ENCODE results near the gene TLE1.
A peak's percentile ranks its signal among the peaks of the same experiment; 100 is the strongest.

Gene TLE1

DNA sequence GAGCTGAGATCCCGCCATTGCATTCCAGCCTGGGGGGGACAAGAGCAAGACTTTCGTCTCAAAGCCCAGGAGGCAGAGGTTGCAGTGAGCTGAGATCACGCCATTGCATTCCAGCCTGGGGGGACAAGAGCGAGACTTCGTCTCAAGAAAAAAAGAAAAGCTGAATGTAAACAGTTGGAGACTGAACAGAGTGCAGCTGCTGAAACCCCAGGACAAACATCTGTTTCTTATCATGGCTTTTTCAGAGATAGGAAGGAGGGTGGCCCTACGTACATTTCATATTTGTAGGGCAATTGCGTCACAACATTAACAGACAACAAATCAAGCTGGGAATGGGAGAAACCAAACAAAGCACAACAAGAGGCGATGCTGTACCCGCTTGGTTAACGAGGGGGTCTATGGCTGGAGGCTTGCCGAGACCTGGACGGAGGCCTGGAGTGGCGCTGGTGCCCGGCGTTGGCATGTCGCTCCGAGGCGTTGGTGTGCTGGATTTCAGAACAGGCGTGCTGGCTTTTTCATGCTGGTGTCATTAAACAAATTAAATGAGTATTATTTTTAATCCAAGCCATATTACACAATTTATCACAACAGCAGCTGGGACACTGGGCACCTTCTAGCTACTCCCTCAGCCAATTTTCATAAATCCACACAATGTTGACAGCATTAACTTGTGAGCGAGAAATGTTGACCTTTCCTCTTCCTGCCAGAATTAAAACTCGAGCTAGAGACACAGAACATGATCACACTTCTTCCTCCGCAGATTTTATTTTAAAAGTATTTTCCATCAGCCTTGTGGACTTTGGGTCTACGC, 76.1 kb downstream of the TLE1 start:
- Histone ChIP-seq H2AFZ (ENCODE audit: low read length) (no peak overlapping the region), H3K36me3 (ENCODE audit: insufficient read depth, low read length) (peaks cover 15% of the 10 kb centered on the region; the same call in 1 of the 2 replicates), H3K79me2 (ENCODE audit: insufficient read depth, low read length) (no peaks in the 10 kb centered on the region), H3K4me3 (ENCODE audit: low read length, poor library complexity, severe bottlenecking) (no peak overlapping the region), H3K9me3 (ENCODE audit: insufficient read depth, low read depth, low read length) (no peaks in the 10 kb centered on the region), H4K20me1 (ENCODE audit: insufficient read depth, low read length, poor library complexity, severe bottlenecking) (no peaks in the 10 kb centered on the region), H3K9me2 (replicated peaks; ENCODE audit: low read depth, low read length) (no peaks in the 10 kb centered on the region), H3K4me1 (ENCODE audit: insufficient read depth, low read length, poor library complexity, severe bottlenecking) (peaks cover 31% of the 10 kb centered on the region), H3K9ac (ENCODE audit: low read depth, low read length, poor library complexity, severe bottlenecking) (no peak overlapping the region), H3K4me2 (ENCODE audit: low read depth, low read length, poor library complexity, severe bottlenecking) (no peak overlapping the region), H3K27me3 (ENCODE audit: insufficient read depth, low read length, poor library complexity, severe bottlenecking) (no peaks in the 10 kb centered on the region), H3F3A (ENCODE audit: low read depth) (0 out of 2 replicates have a peak, but pooled peaks cover 3% of the 10 kb centered on the region)
- TF ChIP-seq EZH2phosphoT487 (IDR thresholded peaks at IDR 0.05; ENCODE audit: borderline replicate concordance): no peak
- TF ChIP-seq, protein P1, sequence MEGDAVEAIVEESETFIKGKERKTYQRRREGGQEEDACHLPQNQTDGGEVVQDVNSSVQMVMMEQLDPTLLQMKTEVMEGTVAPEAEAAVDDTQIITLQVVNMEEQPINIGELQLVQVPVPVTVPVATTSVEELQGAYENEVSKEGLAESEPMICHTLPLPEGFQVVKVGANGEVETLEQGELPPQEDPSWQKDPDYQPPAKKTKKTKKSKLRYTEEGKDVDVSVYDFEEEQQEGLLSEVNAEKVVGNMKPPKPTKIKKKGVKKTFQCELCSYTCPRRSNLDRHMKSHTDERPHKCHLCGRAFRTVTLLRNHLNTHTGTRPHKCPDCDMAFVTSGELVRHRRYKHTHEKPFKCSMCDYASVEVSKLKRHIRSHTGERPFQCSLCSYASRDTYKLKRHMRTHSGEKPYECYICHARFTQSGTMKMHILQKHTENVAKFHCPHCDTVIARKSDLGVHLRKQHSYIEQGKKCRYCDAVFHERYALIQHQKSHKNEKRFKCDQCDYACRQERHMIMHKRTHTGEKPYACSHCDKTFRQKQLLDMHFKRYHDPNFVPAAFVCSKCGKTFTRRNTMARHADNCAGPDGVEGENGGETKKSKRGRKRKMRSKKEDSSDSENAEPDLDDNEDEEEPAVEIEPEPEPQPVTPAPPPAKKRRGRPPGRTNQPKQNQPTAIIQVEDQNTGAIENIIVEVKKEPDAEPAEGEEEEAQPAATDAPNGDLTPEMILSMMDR (conservative IDR thresholded peaks at IDR 0.05; ENCODE audit: low read length): no peak

DNA sequence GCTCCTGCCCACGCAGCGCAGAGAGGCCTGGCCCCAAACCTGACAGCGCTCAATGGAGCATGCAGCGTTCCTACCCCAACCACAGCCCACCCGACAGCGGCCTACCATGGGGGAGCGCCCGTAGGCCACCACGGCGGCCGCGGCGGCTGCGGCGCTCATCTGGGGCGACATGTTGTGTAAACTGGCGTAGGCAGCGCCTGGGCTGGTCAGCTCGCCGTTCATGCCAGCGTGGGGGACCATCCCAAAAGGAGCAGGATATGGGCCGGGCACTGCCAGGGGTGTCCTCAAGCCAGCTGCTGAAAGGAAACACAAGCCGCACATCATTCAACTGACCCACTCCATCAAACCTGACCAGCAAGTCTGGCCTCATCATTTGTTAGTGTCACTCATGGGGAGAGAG, 77.7 kb downstream of the TLE1 start:
- peaks cover 15% of the 10 kb centered on the region; the same call in 1 of the 2 replicates for H3K36me3 ChIP-seq (ENCODE audit: insufficient read depth, low read length)
- H3K9me3 ChIP-seq (ENCODE audit: insufficient read depth, low read depth, low read length): no peaks in the 10 kb centered on the region
- no peaks in the 10 kb centered on the region for H3K79me2 ChIP-seq (ENCODE audit: insufficient read depth, low read length)
- H3K9me2 ChIP-seq (replicated peaks; ENCODE audit: low read depth, low read length): no peaks in the 10 kb centered on the region
- H3K27me3 ChIP-seq (ENCODE audit: insufficient read depth, low read length, poor library complexity, severe bottlenecking): no peaks in the 10 kb centered on the region
- no peak overlapping the region for H3K9ac ChIP-seq (ENCODE audit: low read depth, low read length, poor library complexity, severe bottlenecking)
- no peak overlapping the region for H3K4me2 ChIP-seq (ENCODE audit: low read depth, low read length, poor library complexity, severe bottlenecking)
- peaks cover 44% of the 10 kb centered on the region for H3K4me1 ChIP-seq (ENCODE audit: insufficient read depth, low read length, poor library complexity, severe bottlenecking)
- TF ChIP-seq, protein P1 (conservative IDR thresholded peaks at IDR 0.05; ENCODE audit: low read length): no peak
- TF ChIP-seq EZH2phosphoT487 (IDR thresholded peaks at IDR 0.05; ENCODE audit: borderline replicate concordance): no peak
- H3F3A ChIP-seq (ENCODE audit: low read depth): 0 out of 2 replicates have a peak, but pooled peaks cover 3% of the 10 kb centered on the region
- no peak overlapping the region for H2AFZ ChIP-seq (ENCODE audit: low read length)
- no peaks in the 10 kb centered on the region for H4K20me1 ChIP-seq (ENCODE audit: insufficient read depth, low read length, poor library complexity, severe bottlenecking)
- no peak overlapping the region for H3K4me3 ChIP-seq (ENCODE audit: low read length, poor library complexity, severe bottlenecking)

DNA sequence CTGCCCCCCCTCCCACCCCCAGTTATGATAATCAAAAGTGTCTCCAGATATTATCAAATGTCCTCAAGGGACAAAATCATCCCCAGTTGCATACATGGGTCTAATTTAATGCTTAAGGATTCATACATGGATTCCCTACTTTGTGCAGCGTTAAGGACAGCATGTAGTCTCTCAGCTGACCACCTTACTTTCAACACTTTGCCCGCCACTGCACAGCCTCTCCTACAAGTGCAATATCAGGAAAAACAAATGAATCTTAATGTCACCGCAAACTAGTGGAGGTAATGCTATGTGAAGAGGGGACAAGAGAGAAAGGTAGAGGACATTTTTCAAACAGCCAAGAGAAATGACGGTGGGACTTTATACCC, 78.6 kb downstream of the TLE1 start:
- H3K4me1 ChIP-seq (ENCODE audit: insufficient read depth, low read length, poor library complexity, severe bottlenecking): peaks cover 38% of the 10 kb centered on the region

More for the DNA sequence above, 78.6 kb downstream of the TLE1 start:
- no peak overlapping the region for H2AFZ ChIP-seq (ENCODE audit: low read length)
- H3K9me3 ChIP-seq (ENCODE audit: insufficient read depth, low read depth, low read length): no peaks in the 10 kb centered on the region
- TF ChIP-seq EZH2phosphoT487 (IDR thresholded peaks at IDR 0.05; ENCODE audit: borderline replicate concordance): no peak
- TF ChIP-seq, protein P1 (conservative IDR thresholded peaks at IDR 0.05; ENCODE audit: low read length): no peak
- H3K36me3 ChIP-seq (ENCODE audit: insufficient read depth, low read length): peaks cover 15% of the 10 kb centered on the region; the same call in 1 of the 2 replicates
- H3K27me3 ChIP-seq (ENCODE audit: insufficient read depth, low read length, poor library complexity, severe bottlenecking): no peaks in the 10 kb centered on the region
- no peaks in the 10 kb centered on the region for H4K20me1 ChIP-seq (ENCODE audit: insufficient read depth, low read length, poor library complexity, severe bottlenecking)
- peak overlapping the region; percentile 59 for H3K4me3 ChIP-seq (ENCODE audit: low read length, poor library complexity, severe bottlenecking)
- peak overlapping the region; percentile 1 for H3K9ac ChIP-seq (ENCODE audit: low read depth, low read length, poor library complexity, severe bottlenecking)
- H3K79me2 ChIP-seq (ENCODE audit: insufficient read depth, low read length): no peaks in the 10 kb centered on the region
- 0 out of 2 replicates have a peak, but pooled peaks cover 3% of the 10 kb centered on the region for H3F3A ChIP-seq (ENCODE audit: low read depth)
- no peaks in the 10 kb centered on the region for H3K9me2 ChIP-seq (replicated peaks; ENCODE audit: low read depth, low read length)
- peak overlapping the region; percentile 83 for H3K4me2 ChIP-seq (ENCODE audit: low read depth, low read length, poor library complexity, severe bottlenecking)

All from Loucy (cell line).